ENCODE data around the gene CRIP1. TPM values are rescaled to one million over a fixed set of nuclear protein-coding genes. Genes with fewer than 3 reads are reported as not detected.

Gene CRIP1
- total RNA-seq, 2 donors from 2014 or later: 451 to 842 TPM

GRCh38 chr14:105476831-105477659 lies 9.6 kb upstream of the CRIP1 start:
- DNase-seq: no peak
- no peak for ATAC-seq
- H3K4me1 Mint-ChIP-seq: peaks cover 24% of the 10 kb centered on the region
- H3K4me3 Mint-ChIP-seq: peak overlapping the region; percentile 55
- no peaks in the 10 kb centered on the region for H3K9me3 ChIP-seq (ENCODE audit: control insufficient read depth, low read length, poor library complexity, severe bottlenecking)
- peak overlapping the region; percentile 10 for H3K27ac Mint-ChIP-seq
- H3K36me3 Mint-ChIP-seq (ENCODE audit: low read depth): peaks cover 2% of the 10 kb centered on the region
- no peaks in the 10 kb centered on the region for H3K27me3 Mint-ChIP-seq

- H3K4me1 Mint-ChIP-seq: peaks cover 29% of the 10 kb centered on the region
- DNase-seq (peak; percentile 59 to 79 (median 68)), ATAC-seq (peak; percentile 12)
- peaks cover 2% of the 10 kb centered on the region for H3K36me3 Mint-ChIP-seq (ENCODE audit: low read depth)
- H3K27me3 Mint-ChIP-seq: no peaks in the 10 kb centered on the region
- no peaks in the 10 kb centered on the region for H3K9me3 ChIP-seq (ENCODE audit: control insufficient read depth, low read length, poor library complexity, severe bottlenecking)
- H3K27ac Mint-ChIP-seq: peak overlapping the region; percentile 10
- H3K4me3 Mint-ChIP-seq: peak overlapping the region; percentile 55
Observed at GRCh38 chr14:105477660-105478397, 8.9 kb upstream of the CRIP1 start.

GRCh38 chr14:105478398-105479251 lies 8.1 kb upstream of the CRIP1 start:
- peaks cover 32% of the 10 kb centered on the region for H3K4me1 Mint-ChIP-seq
- H3K27ac Mint-ChIP-seq: no peak overlapping the region
- ATAC-seq: no peak

GRCh38 chr14:105479431-105480158 lies 7.1 kb upstream of the CRIP1 start:
- H3K27me3 Mint-ChIP-seq: no peaks in the 10 kb centered on the region
- H3K4me1 Mint-ChIP-seq: peaks cover 35% of the 10 kb centered on the region
- no peak for ATAC-seq
- peak overlapping the region; percentile 99 for H3K27ac Mint-ChIP-seq
- DNase-seq: peak in 1 of 3 donors; percentile 17
- peaks cover 2% of the 10 kb centered on the region for H3K36me3 Mint-ChIP-seq (ENCODE audit: low read depth)
- H3K4me3 Mint-ChIP-seq: peak overlapping the region; percentile 73
- no peaks in the 10 kb centered on the region for H3K9me3 ChIP-seq (ENCODE audit: control insufficient read depth, low read length, poor library complexity, severe bottlenecking)

More at GRCh38 chr14:105478398-105479251, 8.1 kb upstream of the CRIP1 start:
- no peaks in the 10 kb centered on the region for H3K9me3 ChIP-seq (ENCODE audit: control insufficient read depth, low read length, poor library complexity, severe bottlenecking)
- H3K27me3 Mint-ChIP-seq: no peaks in the 10 kb centered on the region
- peaks cover 2% of the 10 kb centered on the region for H3K36me3 Mint-ChIP-seq (ENCODE audit: low read depth)
- peak; percentile 27 to 59 (median 40) for DNase-seq
- peak overlapping the region; percentile 43 for H3K4me3 Mint-ChIP-seq

- Mint-ChIP-seq H3K4me1 (peaks cover 39% of the 10 kb centered on the region), H3K4me3 (peak overlapping the region; percentile 89), H3K36me3 (ENCODE audit: low read depth) (peaks cover 2% of the 10 kb centered on the region), H3K27me3 (no peaks in the 10 kb centered on the region), H3K27ac (peak overlapping the region; percentile 99)
- DNase-seq (no peak), ATAC-seq (no peak)
- no peaks in the 10 kb centered on the region for H3K9me3 ChIP-seq (ENCODE audit: control insufficient read depth, low read length, poor library complexity, severe bottlenecking)
Observed at GRCh38 chr14:105480199-105480746, 6.4 kb upstream of the CRIP1 start.

GRCh38 chr14:105480807-105481801 lies 5.6 kb upstream of the CRIP1 start:
- peak; percentile 58 for ATAC-seq
- Mint-ChIP-seq H3K4me3 (peak overlapping the region; percentile 89), H3K27ac (peak overlapping the region; percentile 99), H3K27me3 (no peaks in the 10 kb centered on the region), H3K4me1 (peaks cover 45% of the 10 kb centered on the region), H3K36me3 (ENCODE audit: low read depth) (peaks cover 2% of the 10 kb centered on the region)
- no peaks in the 10 kb centered on the region for H3K9me3 ChIP-seq (ENCODE audit: control insufficient read depth, low read length, poor library complexity, severe bottlenecking)
- peak; percentile 85 to 97 (median 85) for DNase-seq

GRCh38 chr14:105481886-105482457 lies 4.7 kb upstream of the CRIP1 start:
- H3K27me3 Mint-ChIP-seq: no peaks in the 10 kb centered on the region
- peaks cover 50% of the 10 kb centered on the region for H3K4me1 Mint-ChIP-seq
- peak; percentile 88 to 95 (median 93) for DNase-seq
- no peaks in the 10 kb centered on the region for H3K9me3 ChIP-seq (ENCODE audit: control insufficient read depth, low read length, poor library complexity, severe bottlenecking)
- peak overlapping the region; percentile 89 for H3K4me3 Mint-ChIP-seq
- ATAC-seq: peak; percentile 68
- H3K36me3 Mint-ChIP-seq (ENCODE audit: low read depth): peaks cover 2% of the 10 kb centered on the region
- H3K27ac Mint-ChIP-seq: peak overlapping the region; percentile 99

- Mint-ChIP-seq H3K4me1 (peaks cover 45% of the 10 kb centered on the region), H3K4me3 (peak overlapping the region; percentile 89), H3K27ac (peak overlapping the region; percentile 99), H3K27me3 (no peaks in the 10 kb centered on the region), H3K36me3 (ENCODE audit: low read depth) (no peaks in the 10 kb centered on the region)
- no peaks in the 10 kb centered on the region for H3K9me3 ChIP-seq (ENCODE audit: control insufficient read depth, low read length, poor library complexity, severe bottlenecking)
- no peak for DNase-seq
- ATAC-seq: no peak
Observed at GRCh38 chr14:105482486-105483110, 4.1 kb upstream of the CRIP1 start.

GRCh38 chr14:105483300-105484068 lies 3.2 kb upstream of the CRIP1 start:
- Mint-ChIP-seq H3K36me3 (ENCODE audit: low read depth) (no peaks in the 10 kb centered on the region), H3K27ac (peak overlapping the region; percentile 99), H3K4me1 (peaks cover 52% of the 10 kb centered on the region), H3K4me3 (peak overlapping the region; percentile 89), H3K27me3 (no peaks in the 10 kb centered on the region)
- DNase-seq (no peak), ATAC-seq (no peak)
- no peaks in the 10 kb centered on the region for H3K9me3 ChIP-seq (ENCODE audit: control insufficient read depth, low read length, poor library complexity, severe bottlenecking)
